HepG2 (cell line): ENCODE data around the gene PARN. TPM values are rescaled to one million over a fixed set of nuclear protein-coding genes. Genes with fewer than 3 reads are reported as not detected.

ENCODE experiments used
- BCL6 ChIP-seq: IDR thresholded peaks from 2 replicates; pipeline ENCODE4 v1.6.1; 2016; ENCODE audit warnings: missing genetic modification reagents, missing compliant biosample characterization
- FOXA3 ChIP-seq: IDR thresholded peaks from 2 replicates; pipeline ENCODE4 v1.6.1; 2016; ENCODE audit warnings: missing genetic modification reagents, missing compliant biosample characterization
- GATAD2A ChIP-seq: IDR thresholded peaks from 2 replicates; pipeline ENCODE4 v1.6.1; 2016
- NR2F1 ChIP-seq, 2 experiments: fragments of 450-650 bp in 1 of 2; formaldehyde crosslinking in 1 of 2; IDR thresholded peaks; 2 replicates each; pipeline versions ENCODE4 v1.5.0 to v1.6.1; 2016 to 2020; ENCODE audit warnings: mild to moderate bottlenecking in 1 of 2, missing compliant biosample characterization in 1 of 2, missing genetic modification reagents in 1 of 2, moderate library complexity in 1 of 2
- ZNF629 ChIP-seq: sonication (generic); formaldehyde crosslinking; conservative IDR thresholded peaks from 2 replicates; pipeline ENCODE4 v1.5.0; 2020; ENCODE audit warnings: missing genetic modification reagents
- polyA plus RNA-seq, 8 experiments: library from polyadenylated mRNA; depleted of rRNA in 3 of 8; stranded (reverse) in 7 of 8; unstranded in 1 of 8; fragments of >200 nt; fragmentation: Illumina TruSeq in 4 of 8; extraction: Trizol in 4 of 8; gene quantifications; 2 replicates each; pipeline versions ENCODE4 v1.2.1 to v1.2.3, GENCODE V29; 2011 to 2016; ENCODE audit warnings: low read depth in 4 of 8, missing spikeins in 1 of 8, mixed read lengths in 1 of 8; ENCODE audit not compliant: insufficient read depth in 1 of 8
- total RNA-seq, 5 experiments: library from RNA; depleted of rRNA; stranded (reverse); fragments of >200 nt; fragmentation: Illumina TruSeq; extraction: Trizol; gene quantifications; 2 replicates each; pipeline ENCODE4 v1.2.3, GENCODE V29; 2016; ENCODE audit warnings: low read depth in 1 of 5
- TF ChIP-seq, protein P1 (sequence below): sonication (generic); formaldehyde crosslinking; conservative IDR thresholded peaks from 2 replicates; pipeline ENCODE4 v1.4.0; 2020; ENCODE audit warnings: mild to moderate bottlenecking, missing genetic modification reagents, moderate library complexity
- TF ChIP-seq, protein P2 (sequence below): sonication (generic); formaldehyde crosslinking; IDR thresholded peaks from 2 replicates; pipeline ENCODE4 v1.9.0; 2022; ENCODE audit warnings: low read depth, missing genetic modification reagents
- TF ChIP-seq, protein P3 (sequence below): sonication (generic); formaldehyde crosslinking; IDR thresholded peaks from 2 replicates; pipeline ENCODE4 v1.5.0; 2020; ENCODE audit warnings: missing genetic modification reagents, mild to moderate bottlenecking, borderline replicate concordance
- TF ChIP-seq, protein P4 (sequence below): sonication (generic); formaldehyde crosslinking; IDR thresholded peaks from 2 replicates; pipeline ENCODE4 v1.5.1; 2020; ENCODE audit warnings: mild to moderate bottlenecking, missing genetic modification reagents, borderline replicate concordance
- TF ChIP-seq, protein P5 (sequence below): IDR thresholded peaks from 2 replicates; pipeline ENCODE4 v1.6.1; 2016; ENCODE audit warnings: low read depth

The PARN gene
- total and polyA plus RNA-seq, 2 of the 13 experiments (the other 11 are each of a cell fraction or from before 2014, with no cell fraction given), result 13.3 to 47.6 TPM

DNA sequence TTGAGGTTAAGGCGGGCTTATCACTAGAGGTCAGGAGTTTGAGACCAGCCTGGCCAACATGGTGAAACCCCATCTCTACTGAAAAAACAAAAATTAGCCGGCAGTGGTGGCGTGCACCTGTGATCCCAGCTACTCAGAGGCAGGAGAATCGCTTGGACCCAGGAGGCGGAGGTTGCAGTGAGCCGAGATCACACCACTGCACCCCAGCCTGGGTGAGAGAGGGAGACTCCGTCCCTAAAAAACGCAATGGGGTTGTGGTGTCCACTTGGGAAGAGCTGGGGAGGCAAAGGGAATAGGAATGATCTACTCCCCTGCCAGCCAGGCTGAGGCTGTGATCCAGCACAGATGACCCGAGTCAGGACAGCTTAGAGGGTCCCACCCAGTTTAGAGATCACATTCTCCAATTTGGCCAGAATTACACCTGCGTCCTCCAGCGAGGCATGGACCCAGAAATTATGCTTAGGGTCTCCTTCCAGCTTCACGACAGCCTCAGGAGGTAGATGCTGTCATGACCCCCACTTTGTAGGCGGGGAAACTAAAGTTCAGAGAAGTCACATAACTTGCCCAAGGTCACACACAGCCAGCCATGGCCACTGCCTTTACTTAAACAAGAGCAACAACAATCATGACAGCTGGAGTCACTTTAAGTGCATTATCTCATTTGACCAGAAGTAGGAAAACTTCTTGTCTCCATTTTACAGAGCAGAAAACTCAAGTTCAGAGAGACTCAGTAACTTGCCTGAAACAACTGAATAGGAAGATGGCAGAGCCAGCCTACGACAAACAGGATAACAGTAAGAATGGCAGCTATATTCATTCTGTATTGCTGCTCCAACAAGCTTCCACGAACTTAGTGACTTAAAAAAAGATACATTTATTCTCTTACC lies 227.7 kb downstream of the PARN start (continued):
- TF ChIP-seq, protein P1, sequence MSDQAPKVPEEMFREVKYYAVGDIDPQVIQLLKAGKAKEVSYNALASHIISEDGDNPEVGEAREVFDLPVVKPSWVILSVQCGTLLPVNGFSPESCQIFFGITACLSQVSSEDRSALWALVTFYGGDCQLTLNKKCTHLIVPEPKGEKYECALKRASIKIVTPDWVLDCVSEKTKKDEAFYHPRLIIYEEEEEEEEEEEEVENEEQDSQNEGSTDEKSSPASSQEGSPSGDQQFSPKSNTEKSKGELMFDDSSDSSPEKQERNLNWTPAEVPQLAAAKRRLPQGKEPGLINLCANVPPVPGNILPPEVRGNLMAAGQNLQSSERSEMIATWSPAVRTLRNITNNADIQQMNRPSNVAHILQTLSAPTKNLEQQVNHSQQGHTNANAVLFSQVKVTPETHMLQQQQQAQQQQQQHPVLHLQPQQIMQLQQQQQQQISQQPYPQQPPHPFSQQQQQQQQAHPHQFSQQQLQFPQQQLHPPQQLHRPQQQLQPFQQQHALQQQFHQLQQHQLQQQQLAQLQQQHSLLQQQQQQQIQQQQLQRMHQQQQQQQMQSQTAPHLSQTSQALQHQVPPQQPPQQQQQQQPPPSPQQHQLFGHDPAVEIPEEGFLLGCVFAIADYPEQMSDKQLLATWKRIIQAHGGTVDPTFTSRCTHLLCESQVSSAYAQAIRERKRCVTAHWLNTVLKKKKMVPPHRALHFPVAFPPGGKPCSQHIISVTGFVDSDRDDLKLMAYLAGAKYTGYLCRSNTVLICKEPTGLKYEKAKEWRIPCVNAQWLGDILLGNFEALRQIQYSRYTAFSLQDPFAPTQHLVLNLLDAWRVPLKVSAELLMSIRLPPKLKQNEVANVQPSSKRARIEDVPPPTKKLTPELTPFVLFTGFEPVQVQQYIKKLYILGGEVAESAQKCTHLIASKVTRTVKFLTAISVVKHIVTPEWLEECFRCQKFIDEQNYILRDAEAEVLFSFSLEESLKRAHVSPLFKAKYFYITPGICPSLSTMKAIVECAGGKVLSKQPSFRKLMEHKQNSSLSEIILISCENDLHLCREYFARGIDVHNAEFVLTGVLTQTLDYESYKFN (CRISPR knock-in tag), result peak; percentile 76
- TF ChIP-seq, protein P2, sequence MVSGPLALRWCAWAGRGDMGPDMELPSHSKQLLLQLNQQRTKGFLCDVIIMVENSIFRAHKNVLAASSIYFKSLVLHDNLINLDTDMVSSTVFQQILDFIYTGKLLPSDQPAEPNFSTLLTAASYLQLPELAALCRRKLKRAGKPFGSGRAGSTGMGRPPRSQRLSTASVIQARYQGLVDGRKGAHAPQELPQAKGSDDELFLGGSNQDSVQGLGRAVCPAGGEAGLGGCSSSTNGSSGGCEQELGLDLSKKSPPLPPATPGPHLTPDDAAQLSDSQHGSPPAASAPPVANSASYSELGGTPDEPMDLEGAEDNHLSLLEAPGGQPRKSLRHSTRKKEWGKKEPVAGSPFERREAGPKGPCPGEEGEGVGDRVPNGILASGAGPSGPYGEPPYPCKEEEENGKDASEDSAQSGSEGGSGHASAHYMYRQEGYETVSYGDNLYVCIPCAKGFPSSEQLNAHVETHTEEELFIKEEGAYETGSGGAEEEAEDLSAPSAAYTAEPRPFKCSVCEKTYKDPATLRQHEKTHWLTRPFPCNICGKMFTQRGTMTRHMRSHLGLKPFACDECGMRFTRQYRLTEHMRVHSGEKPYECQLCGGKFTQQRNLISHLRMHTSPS (CRISPR knock-in tag), result 0 out of 2 replicates have a peak, but pooled peaks have one; percentile 14
- TF ChIP-seq BCL6 (CRISPR knock-in tag) (peak; percentile 62), GATAD2A (peak; percentile 83), ZNF629 (CRISPR knock-in tag) (peak; percentile 66), NR2F1 (CRISPR knock-in tag; IDR thresholded peaks at IDR 0.05) (peak in 1 of 2 experiments; percentile 59; a peak in 2 of 4 replicates), FOXA3 (CRISPR knock-in tag) (peak; percentile 68)
- TF ChIP-seq, protein P3, sequence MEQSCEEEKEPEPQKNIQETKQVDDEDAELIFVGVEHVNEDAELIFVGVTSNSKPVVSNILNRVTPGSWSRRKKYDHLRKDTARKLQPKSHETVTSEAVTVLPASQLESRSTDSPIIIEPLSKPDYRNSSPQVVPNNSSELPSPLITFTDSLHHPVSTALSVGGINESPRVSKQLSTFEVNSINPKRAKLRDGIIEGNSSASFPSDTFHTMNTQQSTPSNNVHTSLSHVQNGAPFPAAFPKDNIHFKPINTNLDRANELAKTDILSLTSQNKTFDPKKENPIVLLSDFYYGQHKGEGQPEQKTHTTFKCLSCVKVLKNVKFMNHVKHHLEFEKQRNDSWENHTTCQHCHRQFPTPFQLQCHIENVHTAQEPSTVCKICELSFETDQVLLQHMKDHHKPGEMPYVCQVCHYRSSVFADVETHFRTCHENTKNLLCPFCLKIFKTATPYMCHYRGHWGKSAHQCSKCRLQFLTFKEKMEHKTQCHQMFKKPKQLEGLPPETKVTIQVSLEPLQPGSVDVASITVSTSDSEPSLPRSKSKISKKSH, result peak; percentile 85
- TF ChIP-seq, protein P4, sequence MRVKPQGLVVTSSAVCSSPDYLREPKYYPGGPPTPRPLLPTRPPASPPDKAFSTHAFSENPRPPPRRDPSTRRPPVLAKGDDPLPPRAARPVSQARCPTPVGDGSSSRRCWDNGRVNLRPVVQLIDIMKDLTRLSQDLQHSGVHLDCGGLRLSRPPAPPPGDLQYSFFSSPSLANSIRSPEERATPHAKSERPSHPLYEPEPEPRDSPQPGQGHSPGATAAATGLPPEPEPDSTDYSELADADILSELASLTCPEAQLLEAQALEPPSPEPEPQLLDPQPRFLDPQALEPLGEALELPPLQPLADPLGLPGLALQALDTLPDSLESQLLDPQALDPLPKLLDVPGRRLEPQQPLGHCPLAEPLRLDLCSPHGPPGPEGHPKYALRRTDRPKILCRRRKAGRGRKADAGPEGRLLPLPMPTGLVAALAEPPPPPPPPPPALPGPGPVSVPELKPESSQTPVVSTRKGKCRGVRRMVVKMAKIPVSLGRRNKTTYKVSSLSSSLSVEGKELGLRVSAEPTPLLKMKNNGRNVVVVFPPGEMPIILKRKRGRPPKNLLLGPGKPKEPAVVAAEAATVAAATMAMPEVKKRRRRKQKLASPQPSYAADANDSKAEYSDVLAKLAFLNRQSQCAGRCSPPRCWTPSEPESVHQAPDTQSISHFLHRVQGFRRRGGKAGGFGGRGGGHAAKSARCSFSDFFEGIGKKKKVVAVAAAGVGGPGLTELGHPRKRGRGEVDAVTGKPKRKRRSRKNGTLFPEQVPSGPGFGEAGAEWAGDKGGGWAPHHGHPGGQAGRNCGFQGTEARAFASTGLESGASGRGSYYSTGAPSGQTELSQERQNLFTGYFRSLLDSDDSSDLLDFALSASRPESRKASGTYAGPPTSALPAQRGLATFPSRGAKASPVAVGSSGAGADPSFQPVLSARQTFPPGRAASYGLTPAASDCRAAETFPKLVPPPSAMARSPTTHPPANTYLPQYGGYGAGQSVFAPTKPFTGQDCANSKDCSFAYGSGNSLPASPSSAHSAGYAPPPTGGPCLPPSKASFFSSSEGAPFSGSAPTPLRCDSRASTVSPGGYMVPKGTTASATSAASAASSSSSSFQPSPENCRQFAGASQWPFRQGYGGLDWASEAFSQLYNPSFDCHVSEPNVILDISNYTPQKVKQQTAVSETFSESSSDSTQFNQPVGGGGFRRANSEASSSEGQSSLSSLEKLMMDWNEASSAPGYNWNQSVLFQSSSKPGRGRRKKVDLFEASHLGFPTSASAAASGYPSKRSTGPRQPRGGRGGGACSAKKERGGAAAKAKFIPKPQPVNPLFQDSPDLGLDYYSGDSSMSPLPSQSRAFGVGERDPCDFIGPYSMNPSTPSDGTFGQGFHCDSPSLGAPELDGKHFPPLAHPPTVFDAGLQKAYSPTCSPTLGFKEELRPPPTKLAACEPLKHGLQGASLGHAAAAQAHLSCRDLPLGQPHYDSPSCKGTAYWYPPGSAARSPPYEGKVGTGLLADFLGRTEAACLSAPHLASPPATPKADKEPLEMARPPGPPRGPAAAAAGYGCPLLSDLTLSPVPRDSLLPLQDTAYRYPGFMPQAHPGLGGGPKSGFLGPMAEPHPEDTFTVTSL, result peak; percentile 53; the same call in 1 of the 2 replicates
- TF ChIP-seq, protein P5, sequence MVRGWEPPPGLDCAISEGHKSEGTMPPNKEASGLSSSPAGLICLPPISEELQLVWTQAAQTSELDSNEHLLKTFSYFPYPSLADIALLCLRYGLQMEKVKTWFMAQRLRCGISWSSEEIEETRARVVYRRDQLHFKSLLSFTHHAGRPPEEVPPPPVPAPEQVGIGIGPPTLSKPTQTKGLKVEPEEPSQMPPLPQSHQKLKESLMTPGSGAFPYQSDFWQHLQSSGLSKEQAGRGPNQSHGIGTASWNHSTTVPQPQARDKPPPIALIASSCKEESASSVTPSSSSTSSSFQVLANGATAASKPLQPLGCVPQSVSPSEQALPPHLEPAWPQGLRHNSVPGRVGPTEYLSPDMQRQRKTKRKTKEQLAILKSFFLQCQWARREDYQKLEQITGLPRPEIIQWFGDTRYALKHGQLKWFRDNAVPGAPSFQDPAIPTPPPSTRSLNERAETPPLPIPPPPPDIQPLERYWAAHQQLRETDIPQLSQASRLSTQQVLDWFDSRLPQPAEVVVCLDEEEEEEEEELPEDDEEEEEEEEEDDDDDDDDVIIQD (CRISPR knock-in tag), result peak; percentile 65
